Measurements from ENCODE around the gene MFNG.

Gene MFNG

GRCh38 chr22:37425369-37425768 is 60.8 kb downstream of the MFNG start:
- no peak for DNase-seq (ENCODE audit: low spot score)

- no peak for DNase-seq (ENCODE audit: low spot score)
These were observed 62.9 kb downstream of the MFNG start for GRCh38 chr22:37423283-37423682.

- no peak for DNase-seq (ENCODE audit: low spot score)
These were observed 64.7 kb downstream of the MFNG start for GRCh38 chr22:37421468-37421877.

- DNase-seq (ENCODE audit: low spot score): no peak
These were observed 65.3 kb downstream of the MFNG start for GRCh38 chr22:37420686-37421467.

- DNase-seq (ENCODE audit: low spot score): peak; percentile 20
These were observed 66.1 kb downstream of the MFNG start for GRCh38 chr22:37419969-37420685.

- DNase-seq (ENCODE audit: low spot score): no peak
These were observed 66.7 kb downstream of the MFNG start for GRCh38 chr22:37419370-37419968.
